NCI-H2196 (cell line): ENCODE data around the gene PRPF4.
"Not testable (repeated sequence)": the region's sequence is repeated elsewhere in the genome, so short reads cannot be mapped to it uniquely, and the experiment has no call there.

Source experiments
- DNase-seq: peaks from one replicate; lab custom pipeline; 2025; ENCODE audit not compliant: unreplicated experiment; lab: John Stamatoyannopoulos, UW

PRPF4 gene

DNA sequence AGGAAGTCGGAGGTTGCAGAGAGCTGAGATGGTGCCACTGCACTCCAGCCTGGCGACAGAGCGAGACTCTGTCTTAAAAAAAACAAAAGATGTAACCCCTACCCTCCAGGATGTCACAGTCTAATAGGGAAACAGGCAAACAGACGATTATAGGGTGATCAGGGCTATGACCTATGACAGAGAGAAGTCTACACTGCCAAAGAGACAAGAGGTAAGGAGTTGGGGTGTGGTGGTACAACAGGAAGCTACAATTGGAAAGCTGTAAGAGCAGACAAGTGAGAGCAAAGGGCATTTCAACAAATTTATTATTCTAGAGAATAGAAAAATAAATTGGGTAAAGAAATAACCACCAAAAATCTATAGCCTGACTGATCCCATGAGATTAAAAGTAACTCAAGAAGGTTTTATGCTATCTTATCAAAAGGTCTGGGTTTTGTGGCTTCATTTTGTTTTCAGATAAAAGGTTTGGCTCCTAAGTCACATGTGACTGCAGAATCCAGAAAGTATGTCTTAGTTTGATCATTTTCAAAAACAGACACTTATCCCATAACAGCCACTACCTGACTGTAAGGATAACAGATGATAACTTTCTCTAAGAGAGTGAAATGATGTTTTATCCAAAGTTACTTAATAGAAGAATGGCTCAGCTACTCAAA lies 7.4 kb upstream of the PRPF4 start:
- DNase-seq: no peak

DNA sequence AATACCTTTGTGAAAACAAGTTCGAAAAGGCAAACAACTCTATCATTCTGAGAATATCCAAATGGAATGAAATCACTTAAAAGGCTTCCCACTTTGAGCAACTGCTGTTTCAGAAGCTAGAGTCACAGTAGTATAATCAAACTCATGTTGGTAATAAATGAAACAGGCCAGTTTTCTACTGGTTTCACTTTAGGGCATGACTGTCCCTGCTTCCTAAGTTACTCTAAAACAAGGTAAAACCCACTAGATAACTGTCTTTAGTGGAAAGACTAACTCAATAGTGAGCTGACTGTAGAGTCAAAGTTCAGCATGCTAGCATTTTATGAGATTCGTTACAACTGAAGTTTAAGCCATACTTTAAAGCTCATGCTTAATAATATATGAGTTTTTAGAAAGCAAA lies 6.1 kb upstream of the PRPF4 start:
- DNase-seq: no peak

DNA sequence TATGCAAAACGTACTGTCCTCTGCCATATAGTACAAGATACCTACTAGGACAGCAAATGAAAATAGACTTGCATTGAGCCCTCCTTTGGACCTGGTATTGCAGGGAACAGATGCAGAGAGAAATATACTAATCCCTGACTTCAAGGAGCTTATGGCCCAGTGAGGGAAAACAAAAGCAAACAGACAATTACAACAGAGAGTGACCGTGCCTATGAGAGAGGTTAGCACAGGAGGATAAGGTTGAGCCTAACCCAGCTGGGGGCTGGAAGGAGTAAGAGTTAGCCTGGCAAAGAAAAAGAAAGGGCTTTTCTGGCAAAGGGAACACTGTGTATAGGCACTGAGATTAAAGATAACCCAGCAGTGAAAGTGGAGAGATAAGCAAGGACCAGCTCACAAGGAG lies 5.6 kb upstream of the PRPF4 start:
- DNase-seq: no peak

DNA sequence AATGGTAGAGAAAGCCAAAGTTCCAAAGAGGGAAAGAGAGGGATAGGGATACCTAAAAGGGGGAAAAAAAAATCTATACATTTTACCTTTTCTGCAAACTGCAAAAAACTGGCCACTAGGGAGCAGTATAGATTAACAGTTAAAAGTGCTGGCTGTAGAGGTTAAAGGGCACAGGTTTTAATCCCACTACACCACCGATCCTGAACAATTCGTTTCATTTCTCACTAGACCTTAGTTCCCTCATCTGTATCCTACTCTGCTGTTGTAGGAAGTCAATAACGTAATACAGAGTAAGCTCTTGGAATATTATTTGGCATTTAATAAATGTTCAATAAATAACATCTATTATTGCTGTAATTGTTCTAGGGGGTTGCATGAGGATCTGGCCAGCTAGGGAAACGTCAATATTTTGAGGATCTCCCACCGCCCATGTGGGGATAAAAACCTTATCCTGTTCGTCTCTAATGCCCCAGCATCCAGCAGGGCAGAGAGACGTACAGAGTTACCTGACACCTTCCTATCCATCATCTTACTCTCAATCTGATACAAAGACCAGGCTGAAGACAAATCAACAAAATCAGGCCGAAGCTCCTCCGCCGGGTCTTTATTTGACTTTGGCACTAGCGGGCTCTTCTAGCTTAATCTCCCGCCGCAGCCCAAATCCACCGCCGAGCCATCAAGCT lies 843 bp upstream of the PRPF4 start:
- peak; percentile 80 for DNase-seq

DNA sequence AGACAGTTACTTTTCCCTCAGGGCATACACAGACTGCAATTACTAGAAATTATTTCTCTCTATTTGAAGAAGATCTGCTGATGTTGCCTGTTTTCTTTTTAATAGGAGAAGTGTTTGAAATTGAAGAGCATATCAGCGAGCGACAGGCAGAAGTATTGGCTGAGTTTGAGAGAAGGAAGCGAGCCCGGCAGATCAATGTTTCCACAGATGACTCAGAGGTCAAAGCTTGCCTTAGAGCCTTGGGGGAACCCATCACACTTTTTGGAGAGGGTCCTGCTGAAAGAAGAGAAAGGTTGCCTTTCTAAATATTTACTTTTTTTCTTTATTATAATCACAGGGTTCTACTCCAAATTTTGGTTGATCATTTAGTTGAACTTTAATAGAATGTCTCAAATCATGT lies 3.4 kb downstream of the PRPF4 start:
- no peak for DNase-seq

DNA sequence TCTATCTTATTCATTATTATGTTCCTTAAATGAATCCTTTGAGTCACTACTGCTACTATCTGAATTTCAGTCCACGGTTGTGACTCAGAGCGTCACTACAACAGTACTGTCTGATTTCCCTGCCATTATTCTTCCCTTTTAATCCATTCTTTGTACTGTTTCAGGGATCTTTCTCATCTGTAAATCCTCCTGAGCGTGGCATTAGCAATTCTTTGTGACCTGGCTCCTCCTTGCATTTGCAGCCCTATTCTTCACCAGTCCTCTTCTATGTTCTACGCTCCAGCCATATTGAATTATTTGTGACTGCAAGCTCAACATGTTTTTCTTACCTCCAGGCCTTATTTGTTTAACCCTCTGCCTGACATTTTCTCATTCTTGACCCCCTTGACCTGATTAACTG lies 5.9 kb downstream of the PRPF4 start:
- DNase-seq: no peak

DNA sequence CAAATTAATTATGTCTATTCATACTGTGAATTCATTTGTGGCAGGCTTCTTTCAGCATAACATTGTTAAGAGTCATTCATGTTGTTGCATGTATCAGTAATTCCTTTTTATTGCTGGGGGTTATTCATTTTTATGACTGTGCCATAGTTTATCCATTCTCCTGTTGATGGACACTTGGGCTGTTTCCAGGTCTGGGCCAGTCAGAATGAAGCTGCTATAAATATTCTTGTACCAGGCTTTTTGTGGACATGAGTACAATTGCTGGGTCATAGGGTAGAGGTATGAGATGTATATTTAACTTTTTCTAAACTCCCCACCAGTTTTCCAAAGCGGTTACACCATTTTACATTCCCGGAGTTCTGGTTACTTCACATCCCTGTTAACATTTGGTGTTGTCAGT lies 13.6 kb downstream of the PRPF4 start:
- DNase-seq: no peak

DNA sequence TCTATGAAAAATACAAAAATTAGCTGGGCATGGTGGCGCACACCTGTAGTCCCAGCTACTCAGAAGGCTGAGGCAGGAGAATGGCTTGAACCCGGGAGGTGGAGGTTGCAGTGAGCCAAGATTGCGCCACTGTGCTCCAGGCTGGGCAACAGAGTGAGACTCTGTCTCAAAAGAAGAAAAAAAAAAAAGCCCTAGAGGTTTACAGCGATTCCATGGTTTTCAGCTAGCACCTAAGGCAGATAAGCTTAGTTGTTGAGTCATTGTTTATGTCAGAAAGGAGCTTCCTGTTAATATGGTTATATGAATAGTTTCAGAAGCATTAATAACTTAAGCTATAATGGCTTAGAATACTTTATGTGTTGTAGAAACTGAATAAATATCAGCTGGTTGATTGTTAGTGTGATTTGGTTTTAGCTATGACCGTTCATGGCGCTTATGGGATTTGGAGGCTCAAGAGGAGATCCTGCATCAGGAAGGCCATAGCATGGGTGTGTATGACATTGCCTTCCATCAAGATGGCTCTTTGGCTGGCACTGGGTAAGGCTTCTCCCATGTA lies 14.7 kb downstream of the PRPF4 start:
- DNase-seq: no peak

DNA sequence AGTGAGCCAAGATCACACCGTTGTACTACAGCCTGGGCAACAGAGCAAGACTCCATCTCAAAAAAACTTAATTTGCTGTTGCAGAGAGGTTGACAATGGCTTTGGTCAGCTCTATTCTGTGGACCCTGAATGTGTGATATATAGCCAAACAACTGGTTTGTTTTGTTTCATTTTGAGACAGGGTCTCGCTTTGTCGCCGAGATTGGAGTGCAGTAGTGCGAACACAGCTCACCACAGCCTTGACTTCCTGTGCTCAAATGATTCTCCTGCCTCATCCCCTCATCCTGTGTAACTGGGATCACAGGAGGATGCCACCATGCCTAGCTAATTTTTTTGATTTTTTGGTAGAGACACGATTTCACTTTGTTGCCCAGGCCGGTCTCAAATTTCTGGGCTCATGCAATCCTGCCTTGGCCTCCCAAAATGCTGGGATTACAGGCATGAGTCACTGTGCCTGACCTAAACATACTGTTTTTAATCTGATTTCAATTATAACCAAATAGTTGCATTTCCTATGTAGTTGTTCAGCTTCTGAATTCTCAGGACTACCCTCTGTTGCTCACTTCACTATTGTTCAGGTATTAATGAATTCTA lies 17.9 kb downstream of the PRPF4 start:
- DNase-seq: no peak

DNA sequence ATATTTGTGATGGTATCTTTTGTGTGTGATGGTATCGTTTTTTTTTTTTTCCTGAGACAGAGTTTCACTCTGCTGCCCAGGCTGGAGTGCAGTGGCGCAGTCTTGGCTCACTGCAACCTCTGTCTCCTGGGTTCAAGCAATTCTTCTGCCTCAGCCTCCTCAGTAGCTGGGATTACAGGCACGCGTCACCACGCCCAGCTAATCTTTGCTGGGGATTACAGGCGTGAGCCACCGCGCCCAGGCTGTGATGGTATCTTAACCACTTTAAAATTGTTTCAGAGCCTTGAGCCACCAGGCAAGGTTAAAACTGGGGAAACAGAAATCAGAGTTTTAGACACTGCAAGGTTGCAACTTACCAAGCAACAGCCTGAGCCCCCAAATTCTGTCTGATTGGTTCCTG lies 20.8 kb downstream of the PRPF4 start:
- DNase-seq: not testable (repeated sequence)

DNA sequence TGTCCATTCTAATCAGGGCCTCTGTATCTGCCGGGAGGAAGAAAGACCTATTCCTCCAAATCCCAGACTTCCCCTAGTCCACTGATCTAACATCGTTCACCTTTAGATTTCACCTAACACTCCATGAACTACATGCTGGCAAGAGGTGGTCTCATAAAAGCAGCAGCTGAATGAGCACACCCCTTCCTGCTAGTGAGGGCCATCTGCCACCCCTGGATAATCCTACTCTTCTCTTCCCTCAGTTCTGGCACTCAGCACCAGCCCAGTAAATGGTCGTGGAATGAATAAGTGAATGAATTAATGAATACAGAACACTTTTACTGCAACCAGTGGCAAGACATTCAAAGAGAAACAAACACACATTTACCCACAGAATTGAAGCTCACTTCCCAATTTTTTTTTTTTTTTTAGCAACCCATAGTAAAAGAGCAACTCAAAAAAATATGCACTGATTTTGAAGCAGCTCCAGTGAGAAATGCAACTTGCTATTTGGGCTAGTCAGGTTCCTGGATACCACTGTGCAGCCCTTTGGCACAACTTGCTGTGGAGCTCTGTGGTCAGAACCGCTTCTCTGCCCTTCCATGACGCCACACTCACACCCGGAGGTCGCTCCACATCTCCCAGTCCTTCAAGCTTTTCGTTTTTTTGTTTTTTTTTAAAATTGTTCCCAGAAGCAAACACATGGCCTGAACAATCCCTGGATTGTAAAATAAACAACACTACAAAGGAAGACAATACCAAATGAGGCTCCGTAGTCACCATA lies 21.5 kb downstream of the PRPF4 start:
- DNase-seq: no peak

DNA sequence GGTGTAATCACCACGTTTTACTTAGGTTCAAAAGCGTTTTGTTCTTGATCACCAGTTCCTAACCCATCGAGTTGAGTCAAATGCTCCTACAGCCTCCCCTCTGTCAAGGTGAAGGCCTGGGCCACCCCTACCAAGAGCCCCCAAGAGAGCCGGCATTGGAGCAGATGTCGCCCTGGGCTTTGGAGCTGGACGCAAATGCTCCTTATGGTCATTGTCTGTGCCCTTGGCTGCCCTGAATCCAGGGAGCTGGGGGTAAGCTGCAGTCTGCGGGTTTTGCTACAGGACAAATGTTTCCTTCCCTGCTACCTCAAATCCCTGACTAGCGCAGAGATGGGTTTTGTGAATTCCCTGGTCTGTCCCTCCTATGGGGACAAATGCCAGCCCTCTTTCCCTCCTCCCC lies 22.9 kb downstream of the PRPF4 start:
- DNase-seq: peak; percentile 39

DNA sequence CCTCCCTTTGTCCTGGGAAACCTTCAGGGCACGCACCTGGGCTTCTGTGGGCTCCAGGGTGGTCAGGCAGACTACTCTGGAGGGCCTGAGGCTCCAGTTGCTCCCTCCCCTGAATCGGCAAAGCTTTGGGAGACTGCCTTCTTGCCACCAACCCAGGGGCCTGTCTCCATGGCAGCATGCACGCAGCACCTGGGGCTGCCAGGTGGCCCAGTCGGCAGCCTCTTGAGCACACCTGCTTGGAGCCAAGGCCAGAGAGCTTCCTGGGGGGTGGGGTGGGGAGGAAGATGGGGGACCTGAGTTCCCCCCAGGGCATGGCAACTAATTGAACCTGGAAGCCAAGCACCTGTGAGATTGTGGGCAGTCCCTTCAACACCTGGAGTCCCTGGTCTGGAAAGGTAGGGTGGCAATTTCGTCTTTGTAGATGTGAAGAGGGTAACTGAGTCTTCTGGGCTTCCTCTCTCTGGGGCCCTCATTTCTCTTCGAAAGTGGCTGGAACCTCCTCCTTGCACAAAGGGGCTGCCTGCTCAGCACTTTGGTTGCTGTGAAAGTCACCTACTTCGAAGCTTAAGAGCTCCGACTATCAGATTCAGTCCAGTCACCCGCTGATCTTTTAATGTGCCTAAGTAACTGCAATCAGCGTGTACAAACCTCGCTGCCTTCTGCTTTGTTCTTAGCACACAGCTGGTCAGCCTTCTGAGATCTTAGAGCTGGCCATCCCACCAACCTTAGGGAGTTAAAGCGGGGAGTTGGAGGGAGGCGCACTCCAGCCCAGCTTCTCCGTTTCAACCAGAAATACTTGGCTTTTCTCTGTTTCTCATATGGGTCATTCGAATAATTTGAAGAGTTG lies 23.7 kb downstream of the PRPF4 start:
- DNase-seq: peak; percentile 85

DNA sequence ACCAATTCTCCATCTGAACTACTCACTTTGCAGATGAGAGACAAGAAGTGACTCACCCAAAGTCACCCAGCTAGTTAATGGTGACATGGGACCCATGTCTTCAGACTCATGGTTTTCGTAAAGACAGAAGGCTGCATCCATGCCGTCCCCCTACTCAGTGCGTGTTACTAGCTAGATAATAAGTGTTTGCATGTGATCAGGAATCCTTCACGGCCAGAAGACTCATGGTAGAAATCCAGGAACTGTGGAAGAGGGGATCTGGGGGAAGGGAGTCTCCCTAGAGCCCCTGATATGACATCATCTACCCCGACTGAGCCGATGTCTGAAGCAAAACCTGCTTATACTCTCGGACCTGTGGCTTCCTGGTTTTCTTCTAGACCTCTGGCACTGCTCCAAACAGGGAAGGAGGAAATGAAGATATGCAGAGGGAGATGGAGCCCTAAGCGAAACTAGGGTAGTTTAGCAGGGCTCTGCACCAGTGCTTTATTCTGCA lies 24.4 kb downstream of the PRPF4 start:
- peak; percentile 80 for DNase-seq

DNA sequence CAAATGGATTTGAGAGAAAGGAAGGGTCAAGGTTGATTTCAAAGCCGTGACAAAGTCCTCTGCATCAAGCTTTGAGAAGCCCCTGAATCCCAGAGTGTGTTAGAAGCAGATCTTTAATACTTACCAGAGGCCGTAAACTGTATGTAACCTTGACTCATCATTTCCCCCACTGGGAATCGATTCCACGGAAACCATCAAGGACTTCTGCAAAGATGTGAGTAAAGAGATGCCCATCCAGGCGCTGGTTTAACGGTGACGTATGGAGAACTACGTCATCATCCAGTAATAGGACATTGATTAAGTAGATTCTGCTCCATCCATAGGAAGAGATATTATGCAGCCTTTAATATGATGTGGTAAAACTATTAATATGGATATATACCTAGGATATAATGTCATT lies 26.1 kb downstream of the PRPF4 start:
- DNase-seq: no peak

DNA sequence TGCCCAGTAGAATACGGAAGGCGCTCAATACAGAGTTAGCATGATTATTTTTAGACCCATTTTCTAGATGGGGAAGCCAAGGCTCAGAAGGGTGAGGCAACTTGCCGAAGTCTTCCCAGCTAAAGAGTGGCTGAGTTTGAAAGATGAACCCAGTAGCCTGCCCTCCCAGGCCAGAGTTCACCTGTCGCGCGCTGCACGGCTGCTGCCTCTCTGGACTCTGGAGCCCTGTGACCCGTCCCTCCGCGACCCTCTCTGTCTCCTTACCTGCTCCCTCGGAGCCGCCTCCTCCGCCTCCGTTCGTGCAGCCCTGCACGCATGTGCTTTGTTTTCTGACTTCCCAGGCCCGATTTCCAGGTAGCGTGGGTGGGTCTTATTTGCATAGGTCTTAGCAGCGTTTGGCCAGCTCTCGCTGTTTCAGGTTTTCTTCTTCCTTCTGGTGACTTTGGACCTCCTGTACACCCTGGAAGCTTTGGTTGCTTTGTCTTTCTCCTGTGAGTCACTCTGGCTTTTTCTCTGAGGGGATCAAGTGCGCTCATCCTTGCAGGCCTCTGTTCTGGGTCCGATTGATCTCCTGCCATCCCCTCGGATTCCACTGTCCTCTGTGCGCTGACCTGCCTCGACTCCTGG lies 27.4 kb downstream of the PRPF4 start, which contains the start of gene RNF183:
RNF183 (minus strand) TSS at position 585 of the 627 bp plus-strand sequence. CDS start 5,192 bp downstream, outside the sequence.
- DNase-seq: no peak

DNA sequence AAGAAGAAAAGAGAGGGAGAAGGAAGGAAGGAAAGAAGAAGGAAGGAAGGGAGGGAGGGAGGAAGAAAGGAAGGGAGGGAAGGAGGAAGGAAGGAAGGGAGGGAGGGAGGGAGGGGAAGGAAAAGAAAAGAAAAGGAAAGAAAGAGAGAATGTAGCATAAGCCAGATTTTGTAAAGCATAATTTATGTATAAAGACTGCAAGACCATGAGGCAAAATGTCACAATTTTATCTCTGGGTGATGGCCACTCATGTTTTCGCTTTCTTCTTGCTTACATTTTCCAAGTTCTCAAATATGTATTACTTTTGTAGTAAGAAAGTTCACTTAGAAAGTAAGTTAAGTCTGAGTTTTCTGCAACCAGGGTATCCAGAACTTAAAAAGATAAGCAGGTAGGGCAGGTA lies 31.1 kb downstream of the PRPF4 start:
- DNase-seq: no peak

DNA sequence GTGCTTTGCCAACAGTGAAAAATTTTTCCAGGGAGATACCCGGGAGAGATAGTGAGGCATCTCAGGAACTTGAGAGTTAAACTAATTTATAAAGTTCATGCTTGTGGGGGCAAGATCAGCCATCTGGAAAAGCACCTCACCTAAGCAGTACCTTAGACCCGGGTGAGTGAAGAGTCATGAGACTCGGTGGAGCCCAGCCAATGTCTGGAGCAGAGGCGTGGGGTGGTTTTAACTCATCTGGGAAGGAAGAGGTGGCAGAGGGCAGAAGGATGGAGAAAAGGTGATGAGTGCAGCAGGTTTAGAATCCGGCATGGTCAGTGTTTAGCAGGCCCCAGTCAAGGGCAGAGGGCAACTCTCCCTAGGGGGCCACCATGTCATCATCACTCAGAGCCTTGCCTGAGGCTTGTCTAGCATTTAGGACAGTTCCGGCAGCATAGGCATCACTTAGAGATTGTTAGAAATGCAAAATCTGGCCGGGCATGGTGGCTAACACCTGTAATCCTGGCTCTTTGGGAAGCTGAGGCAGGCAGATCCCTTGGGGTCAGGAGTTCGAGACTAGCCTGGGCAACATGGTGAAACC lies 32.0 kb downstream of the PRPF4 start:
- no peak for DNase-seq

DNA sequence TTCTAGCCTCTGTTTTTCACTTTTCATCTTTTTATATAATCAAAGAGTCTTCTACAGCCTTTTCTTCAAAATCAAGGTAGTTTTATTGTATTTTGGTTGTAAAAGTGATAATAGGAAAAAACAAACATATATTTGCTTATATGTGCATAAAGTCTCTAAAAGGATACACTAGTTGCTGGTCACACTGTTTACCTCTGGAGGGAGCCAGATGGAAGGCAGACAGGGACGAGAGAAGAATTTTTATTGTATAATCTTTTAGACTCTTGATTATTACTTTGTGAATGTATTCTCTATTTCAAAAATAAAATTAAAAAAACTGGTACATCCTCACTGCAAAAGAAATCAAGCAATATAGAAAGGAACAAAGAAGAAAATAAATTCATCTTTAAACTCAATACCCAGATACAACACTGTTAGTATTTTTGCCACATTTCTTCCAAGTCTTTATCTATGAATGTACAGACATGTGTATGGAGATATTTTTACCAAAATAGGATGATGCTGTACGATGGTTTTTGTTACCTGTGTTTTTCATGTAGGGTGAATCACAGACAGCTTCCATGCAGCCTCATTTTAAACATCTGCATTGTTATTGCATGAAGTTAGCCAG lies 33.9 kb downstream of the PRPF4 start:
- peak; percentile 49 for DNase-seq
